GM23338 (cell line): Measurements from ENCODE around the gene FHAD1. TPM values are rescaled to one million over a fixed set of nuclear protein-coding genes. Genes with fewer than 3 reads are reported as not detected.

Source experiments
- ATAC-seq: fragments of 200-7000 bp; cut with Tn5 transposase; 3 replicates; pipeline ENCODE4 v1.9.1; 2020
- DNase-seq: peaks from one replicate; pipeline ENCODE4 v3.0.0-alpha.2; 2015; ENCODE audit warnings: low spot score
- H2AFZ ChIP-seq: fragments of 200-600 bp; sonication (generic); 2 replicates; pipeline ENCODE4 v1.8.0; 2016; ENCODE audit warnings: antibody characterized with exemption, mild to moderate bottlenecking, moderate library complexity
- H3F3A ChIP-seq: fragments of 200-600 bp; sonication (generic); replicated peaks from 2 replicates; pipeline ENCODE4 v1.8.0; 2017; ENCODE audit warnings: antibody characterized with exemption, mixed run types, low read depth
- H3K27ac ChIP-seq: fragments of 200-600 bp; sonication (generic); 2 replicates; pipeline ENCODE4 v1.6.1; 2016; ENCODE audit warnings: low read depth
- H3K27me3 ChIP-seq: fragments of 200-600 bp; sonication (generic); 2 replicates; pipeline ENCODE4 v1.8.0; 2016; ENCODE audit warnings: mild to moderate bottlenecking, mixed run types, moderate library complexity; ENCODE audit not compliant: insufficient read depth
- H3K36me3 ChIP-seq: fragments of 200-600 bp; sonication (generic); 2 replicates; pipeline ENCODE4 v1.8.0; 2016; ENCODE audit warnings: mild to moderate bottlenecking; ENCODE audit not compliant: insufficient read depth
- H3K4me1 ChIP-seq: fragments of 200-600 bp; sonication (generic); 2 replicates; pipeline ENCODE4 v1.8.0; 2016; ENCODE audit warnings: mild to moderate bottlenecking, moderate library complexity; ENCODE audit not compliant: insufficient read depth
- H3K4me2 ChIP-seq: fragments of 200-600 bp; sonication (generic); 2 replicates; pipeline ENCODE4 v1.7.1; 2017; ENCODE audit warnings: mixed run types
- H3K4me3 ChIP-seq: fragments of 200-600 bp; sonication (generic); 2 replicates; pipeline ENCODE4 v1.6.1; 2016; ENCODE audit warnings: mixed run types
- H3K79me2 ChIP-seq: fragments of 200-600 bp; sonication (generic); replicated peaks from 2 replicates; pipeline ENCODE4 v1.8.0; 2017; ENCODE audit warnings: mild to moderate bottlenecking; ENCODE audit not compliant: insufficient read depth
- H3K9me2 ChIP-seq: fragments of 200-600 bp; sonication (generic); 2 replicates; pipeline ENCODE4 v1.8.0; 2017; ENCODE audit not compliant: insufficient read depth
- H4K20me1 ChIP-seq: fragments of 200-600 bp; sonication (generic); replicated peaks from 2 replicates; pipeline ENCODE4 v1.8.0; 2017; ENCODE audit warnings: mild to moderate bottlenecking; ENCODE audit not compliant: insufficient read depth
- H3K27ac Mint-ChIP-seq: 2 replicates; pipeline ENCODE4 v1.8.0; 2020; ENCODE audit warnings: inconsistent platforms, mild to moderate bottlenecking, moderate library complexity, mixed read lengths
- H3K27me3 Mint-ChIP-seq: 3 replicates; pipeline ENCODE4 v1.8.0; 2022; ENCODE audit warnings: low read depth, mild to moderate bottlenecking, moderate library complexity, mixed read lengths, inconsistent platforms; ENCODE audit not compliant: insufficient read depth, poor library complexity
- H3K36me3 Mint-ChIP-seq: 3 replicates; pipeline ENCODE4 v1.8.0; 2021; ENCODE audit warnings: low read depth, mild to moderate bottlenecking, inconsistent platforms, moderate library complexity, mixed read lengths
- H3K4me1 Mint-ChIP-seq: 3 replicates; pipeline ENCODE4 v1.8.0; 2020; ENCODE audit warnings: mild to moderate bottlenecking, inconsistent platforms, mixed read lengths
- H3K4me3 Mint-ChIP-seq: 3 replicates; pipeline ENCODE4 v1.8.0; 2021; ENCODE audit warnings: moderate library complexity, mild to moderate bottlenecking, inconsistent platforms, mixed read lengths
- H3K9me3 Mint-ChIP-seq: 3 replicates; pipeline ENCODE4 v1.8.0; 2020; ENCODE audit warnings: moderate library complexity, mild to moderate bottlenecking, inconsistent platforms, mixed read lengths
- CREB1 ChIP-seq: fragments of 250-450 bp; sonication (Bioruptor Pico); IDR thresholded peaks from 2 replicates; pipeline ENCODE4 v1.5.0; 2020; ENCODE audit warnings: low read depth, mild to moderate bottlenecking, moderate library complexity
- ETS1 ChIP-seq: IDR thresholded peaks from 2 replicates; pipeline ENCODE4 v1.6.1; 2016; ENCODE audit warnings: antibody characterized with exemption
- EZH2 ChIP-seq: fragments of 200-600 bp; sonication (generic); IDR thresholded peaks from one replicate; pipeline ENCODE4 v1.8.0; 2017; ENCODE audit warnings: antibody characterized with exemption, mild to moderate bottlenecking, low read depth; ENCODE audit not compliant: unreplicated experiment
- JUNB ChIP-seq: IDR thresholded peaks from one replicate; pipeline ENCODE4 v1.6.1; 2016; ENCODE audit warnings: antibody characterized with exemption; ENCODE audit not compliant: unreplicated experiment
- POLR2AphosphoS5 ChIP-seq: IDR thresholded peaks from 2 replicates; pipeline ENCODE4 v1.6.1; 2016; ENCODE audit warnings: antibody characterized with exemption, low read depth
- STAT1 ChIP-seq: IDR thresholded peaks from one replicate; pipeline ENCODE4 v1.6.1; 2016; ENCODE audit warnings: antibody characterized with exemption; ENCODE audit not compliant: unreplicated experiment
- polyA plus RNA-seq: library from polyadenylated mRNA; unstranded; fragments of >200 nt; fragmentation: Nextera tagmentation; extraction: Ambion mirVana; gene quantifications from 2 replicates; pipeline ENCODE4 v1.2.1, GENCODE V29; 2016
- total RNA-seq: library from RNA; depleted of rRNA; stranded (reverse); fragments of >200 nt; shearing (Covaris generic); gene quantifications from 2 replicates; pipeline ENCODE4 v1.2.3, GENCODE V29; 2014
- TF ChIP-seq, protein P1 (sequence below), 2 experiments: fragments of 200-600 bp in 1 of 2; sonication (generic) in 1 of 2; conservative IDR thresholded peaks; 2 replicates each; pipeline versions ENCODE4 v1.5.1 to v1.6.1; 2016 to 2017; ENCODE audit warnings: antibody characterized with exemption in 2 of 2, low read depth in 2 of 2, mild to moderate bottlenecking in 2 of 2, moderate library complexity in 1 of 2

Gene FHAD1
- total and polyA plus RNA-seq, 2 experiments from 2014 or later = 1.8 to 3.3 TPM

DNA sequence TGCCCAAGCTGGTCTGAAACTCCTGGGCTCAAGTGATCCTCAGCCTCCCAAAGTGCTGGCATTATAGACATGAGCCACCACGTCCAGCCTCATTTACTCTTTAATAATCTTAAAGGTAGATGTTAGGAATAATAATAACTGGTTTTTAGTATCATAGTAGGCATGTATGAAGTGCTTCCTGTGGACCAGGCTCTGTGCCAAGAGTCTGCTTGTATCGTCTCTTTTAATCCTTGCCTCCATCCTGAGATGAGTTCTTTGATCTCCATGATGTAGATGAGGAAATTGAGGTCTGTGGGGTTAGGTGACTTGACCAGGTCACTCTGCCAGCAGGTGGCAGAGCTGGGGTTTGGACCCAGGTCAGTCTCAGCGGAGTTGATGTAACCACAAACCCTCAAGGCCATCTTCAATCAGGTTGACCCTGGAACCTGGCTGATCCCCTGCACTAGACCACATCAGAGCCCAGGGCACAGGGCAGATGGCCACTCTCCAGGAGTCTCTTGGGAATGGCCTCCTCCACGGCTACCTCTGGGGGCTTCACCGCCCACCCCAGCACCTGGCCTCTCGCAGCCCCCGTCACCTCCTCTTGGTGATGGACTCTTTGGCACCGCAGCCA is 173.9 kb downstream of the FHAD1 start:
- no peaks in the 10 kb centered on the region for H3K4me1 ChIP-seq
- peaks cover 8% of the 10 kb centered on the region; the same call in 2 of the 3 replicates for H3K9me3 Mint-ChIP-seq
- H3F3A ChIP-seq = no peaks in the 10 kb centered on the region
- H3K79me2 ChIP-seq = no peaks in the 10 kb centered on the region
- H3K4me3 ChIP-seq = no peak overlapping the region
- H3K36me3 Mint-ChIP-seq = peaks cover 5% of the 10 kb centered on the region; the same call in 2 of the 3 replicates
- peaks cover 13% of the 10 kb centered on the region for H3K27me3 Mint-ChIP-seq
- no peaks in the 10 kb centered on the region for H3K36me3 ChIP-seq
- ATAC-seq (no peak), DNase-seq (no peak)
- H3K27ac Mint-ChIP-seq = no peak overlapping the region
- H3K9me2 ChIP-seq = no peaks in the 10 kb centered on the region
- H3K4me2 ChIP-seq = no peak overlapping the region
- H3K27ac ChIP-seq = no peak overlapping the region
- no peak overlapping the region for H2AFZ ChIP-seq
- no peaks in the 10 kb centered on the region for H3K27me3 ChIP-seq
- no peaks in the 10 kb centered on the region; the same call in 1 of the 2 replicates for H4K20me1 ChIP-seq
- no peak for TF ChIP-seq STAT1
- TF ChIP-seq, protein P1, sequence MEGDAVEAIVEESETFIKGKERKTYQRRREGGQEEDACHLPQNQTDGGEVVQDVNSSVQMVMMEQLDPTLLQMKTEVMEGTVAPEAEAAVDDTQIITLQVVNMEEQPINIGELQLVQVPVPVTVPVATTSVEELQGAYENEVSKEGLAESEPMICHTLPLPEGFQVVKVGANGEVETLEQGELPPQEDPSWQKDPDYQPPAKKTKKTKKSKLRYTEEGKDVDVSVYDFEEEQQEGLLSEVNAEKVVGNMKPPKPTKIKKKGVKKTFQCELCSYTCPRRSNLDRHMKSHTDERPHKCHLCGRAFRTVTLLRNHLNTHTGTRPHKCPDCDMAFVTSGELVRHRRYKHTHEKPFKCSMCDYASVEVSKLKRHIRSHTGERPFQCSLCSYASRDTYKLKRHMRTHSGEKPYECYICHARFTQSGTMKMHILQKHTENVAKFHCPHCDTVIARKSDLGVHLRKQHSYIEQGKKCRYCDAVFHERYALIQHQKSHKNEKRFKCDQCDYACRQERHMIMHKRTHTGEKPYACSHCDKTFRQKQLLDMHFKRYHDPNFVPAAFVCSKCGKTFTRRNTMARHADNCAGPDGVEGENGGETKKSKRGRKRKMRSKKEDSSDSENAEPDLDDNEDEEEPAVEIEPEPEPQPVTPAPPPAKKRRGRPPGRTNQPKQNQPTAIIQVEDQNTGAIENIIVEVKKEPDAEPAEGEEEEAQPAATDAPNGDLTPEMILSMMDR (conservative IDR thresholded peaks at IDR 0.05; ENCODE audit: low read depth in 2 of 2) = peak in 1 of 2 experiments; percentile 21; a peak in 1 of 4 replicates
- H3K4me3 Mint-ChIP-seq = no peak overlapping the region
- H3K4me1 Mint-ChIP-seq = peaks cover 3% of the 10 kb centered on the region; the same call in 2 of the 3 replicates

DNA sequence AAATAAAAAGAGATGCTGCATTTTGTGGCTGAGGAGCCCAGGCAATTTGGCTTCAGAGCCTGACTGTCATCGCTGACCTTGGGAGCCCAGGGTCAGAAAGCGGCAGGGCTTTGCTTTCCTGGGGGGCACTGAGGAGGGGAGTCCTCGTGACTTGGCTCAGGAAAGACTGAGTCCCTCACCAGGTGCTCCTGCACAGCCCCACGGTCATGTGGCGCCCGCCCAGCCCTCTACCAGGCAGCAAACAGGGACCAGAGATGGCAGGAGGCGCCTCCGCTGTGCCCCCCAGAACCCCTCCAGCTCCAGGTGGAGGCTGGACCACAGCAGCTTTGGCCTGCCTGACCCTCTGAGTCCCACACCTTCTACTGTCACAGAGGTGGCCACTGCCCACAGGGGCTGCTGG is 175.8 kb downstream of the FHAD1 start:
- no peak overlapping the region for H3K4me3 ChIP-seq
- H3F3A ChIP-seq = no peaks in the 10 kb centered on the region
- Mint-ChIP-seq H3K4me1 (peaks cover 7% of the 10 kb centered on the region; the same call in 1 of the 3 replicates), H3K27me3 (peaks cover 15% of the 10 kb centered on the region), H3K36me3 (peaks cover 5% of the 10 kb centered on the region), H3K9me3 (peaks cover 8% of the 10 kb centered on the region; the same call in 2 of the 3 replicates), H3K27ac (no peak overlapping the region), H3K4me3 (no peak overlapping the region)
- no peaks in the 10 kb centered on the region for H3K9me2 ChIP-seq
- ATAC-seq (no peak), DNase-seq (no peak)
- TF ChIP-seq POLR2AphosphoS5 = no peak
- TF ChIP-seq JUNB = no peak
- TF ChIP-seq EZH2 = no peak
- TF ChIP-seq STAT1 = no peak
- no peak for TF ChIP-seq CREB1 (CRISPR knock-in tag)
- TF ChIP-seq ETS1 = no peak
- no peak overlapping the region for H2AFZ ChIP-seq
- no peak overlapping the region for H3K27ac ChIP-seq
- no peaks in the 10 kb centered on the region for H3K4me1 ChIP-seq
- H3K79me2 ChIP-seq = no peaks in the 10 kb centered on the region
- no peak overlapping the region for H3K4me2 ChIP-seq
- no peaks in the 10 kb centered on the region for H4K20me1 ChIP-seq
- no peaks in the 10 kb centered on the region for H3K36me3 ChIP-seq
- no peaks in the 10 kb centered on the region for H3K27me3 ChIP-seq
